Hematopoietic multipotent progenitor cell treated with erythropoietin and hydrocortisone succinate and interleukin-3 and kit ligand, for 17 days (in vitro differentiated cells): ENCODE results near the gene FYN.
"Not testable (repeated sequence)": the region's sequence is repeated elsewhere in the genome, so short reads cannot be mapped to it uniquely, and the experiment has no call there.

Source experiments
- DNase-seq: peaks from one replicate; pipeline ENCODE4 v3.0.0-alpha.2; 2015; ENCODE audit warnings: low spot score

FYN gene

DNA sequence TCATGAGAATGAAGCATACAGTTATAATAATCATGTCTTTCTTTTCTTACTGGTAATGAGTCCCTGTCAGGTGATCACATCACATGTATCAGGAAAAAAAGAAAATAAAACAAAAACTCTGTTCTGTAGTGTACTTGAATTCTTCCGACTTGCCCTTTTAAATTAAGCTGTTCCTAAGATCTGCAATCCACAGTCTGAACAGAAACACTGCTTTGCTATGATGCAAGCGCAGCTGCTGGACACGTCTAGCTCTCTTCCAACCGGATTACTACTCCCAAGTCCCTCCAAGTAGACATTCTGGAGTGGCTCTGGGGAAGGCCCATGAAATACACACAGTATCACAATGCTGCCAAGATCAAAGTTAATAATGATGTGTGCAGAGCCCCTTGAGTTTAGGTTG is 83.7 kb downstream of the FYN start:
- DNase-seq, result no peak

DNA sequence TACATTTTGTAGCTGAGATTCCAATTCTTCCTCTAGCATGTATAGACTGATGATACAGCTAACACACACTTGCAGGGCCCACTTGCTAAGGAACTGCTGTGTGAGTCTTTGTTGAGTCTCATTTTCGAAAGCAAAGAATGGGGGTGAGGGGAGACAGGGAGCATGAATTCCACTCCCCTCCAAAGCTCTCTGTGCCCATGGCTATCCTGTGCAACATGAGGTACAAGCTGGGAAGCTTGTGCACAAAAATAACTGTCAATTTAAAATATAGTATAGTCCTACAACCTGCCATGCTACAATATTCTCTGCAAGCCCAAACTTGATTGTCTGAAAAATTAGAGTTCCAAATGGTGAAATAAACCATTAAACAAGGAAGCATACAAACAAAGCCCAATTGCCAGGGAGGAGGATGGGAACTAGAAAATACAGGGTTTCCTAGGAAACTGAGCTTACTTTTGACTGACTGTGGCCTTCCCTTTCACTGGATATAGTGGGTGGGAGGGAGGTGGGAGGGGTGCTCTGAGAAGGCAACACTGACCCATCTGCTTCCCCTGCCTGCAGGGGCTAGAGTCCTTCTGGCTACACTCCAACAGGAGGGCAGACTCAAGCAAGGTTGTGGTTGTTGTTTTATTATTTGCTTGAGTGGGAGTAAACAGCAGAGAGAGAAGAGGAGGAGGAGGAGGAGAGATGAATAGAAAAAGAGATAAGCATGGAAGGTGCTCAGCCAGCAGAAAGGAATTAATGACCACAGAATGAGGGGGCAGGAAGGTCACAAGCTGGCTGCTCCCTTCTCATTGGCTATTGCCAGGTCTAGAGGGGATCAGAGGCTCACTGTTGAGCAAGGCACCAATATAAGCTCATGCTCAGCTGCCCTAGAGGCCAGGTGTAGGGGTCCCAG is 84.6 kb downstream of the FYN start:
- DNase-seq, result no peak

DNA sequence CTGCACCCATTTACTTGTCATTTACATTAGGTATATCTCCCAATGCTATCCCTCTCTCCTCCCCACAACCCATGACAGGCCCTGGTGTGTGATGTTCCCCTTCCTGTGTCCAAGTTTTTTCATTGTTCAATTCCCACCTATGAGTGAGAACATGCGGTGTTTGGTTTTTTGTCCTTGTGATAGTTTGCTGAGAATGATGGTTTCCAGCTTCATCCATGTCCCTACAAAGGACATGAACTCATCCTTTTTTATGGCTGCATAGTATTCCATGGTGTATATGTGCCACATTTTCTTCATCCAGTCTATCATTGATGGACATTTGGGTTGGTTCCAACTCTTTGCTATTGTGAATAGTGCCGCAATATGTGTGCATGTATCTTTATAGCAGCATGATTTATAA is 87.1 kb downstream of the FYN start:
- DNase-seq, result not testable (repeated sequence)

DNA sequence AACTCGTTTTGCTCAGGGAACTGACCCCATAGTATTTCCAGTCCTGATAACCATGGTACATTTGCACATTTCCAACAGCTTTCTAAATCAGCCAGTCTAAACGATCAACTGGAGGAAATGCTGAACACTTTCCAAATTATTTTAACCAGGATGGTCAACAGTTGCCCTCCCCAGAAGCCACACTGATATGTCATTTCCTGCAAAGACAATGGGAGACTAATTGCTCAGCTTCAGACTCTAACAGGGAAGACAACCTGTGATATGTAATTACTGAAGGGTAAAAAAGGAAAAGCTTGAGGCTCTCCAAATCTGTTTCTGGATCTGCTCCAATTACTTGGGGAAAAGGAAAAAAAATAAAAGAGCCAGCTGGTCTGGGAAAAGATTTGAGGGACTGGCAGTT is 88.8 kb downstream of the FYN start:
- DNase-seq, result no peak

DNA sequence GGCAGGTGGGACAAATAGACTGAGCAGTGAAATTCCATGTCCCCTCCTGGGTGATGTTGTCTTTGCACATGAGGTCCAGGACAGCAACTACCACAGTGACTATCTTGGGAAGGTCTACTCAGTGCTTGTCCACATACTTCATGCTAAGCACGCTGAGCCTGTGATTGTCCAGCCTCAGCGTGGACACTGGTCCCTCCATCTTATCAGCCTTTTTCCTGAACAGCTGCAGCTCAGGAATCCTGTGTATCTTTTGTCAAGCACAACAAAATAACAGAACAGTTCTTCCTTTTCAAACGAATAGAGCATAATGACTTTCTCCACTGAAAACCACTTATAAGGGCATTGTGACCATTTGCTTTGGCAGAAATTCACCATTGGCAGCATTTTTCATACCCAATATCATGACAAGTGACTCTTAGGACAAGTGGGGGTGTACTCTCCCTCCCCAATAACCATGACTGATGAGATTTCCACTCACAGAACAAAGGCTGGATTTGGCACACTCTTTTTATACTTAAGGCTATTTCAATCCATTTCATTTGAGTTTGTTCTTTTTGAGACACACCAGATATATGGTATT is 90.3 kb downstream of the FYN start:
- DNase-seq, result no peak

DNA sequence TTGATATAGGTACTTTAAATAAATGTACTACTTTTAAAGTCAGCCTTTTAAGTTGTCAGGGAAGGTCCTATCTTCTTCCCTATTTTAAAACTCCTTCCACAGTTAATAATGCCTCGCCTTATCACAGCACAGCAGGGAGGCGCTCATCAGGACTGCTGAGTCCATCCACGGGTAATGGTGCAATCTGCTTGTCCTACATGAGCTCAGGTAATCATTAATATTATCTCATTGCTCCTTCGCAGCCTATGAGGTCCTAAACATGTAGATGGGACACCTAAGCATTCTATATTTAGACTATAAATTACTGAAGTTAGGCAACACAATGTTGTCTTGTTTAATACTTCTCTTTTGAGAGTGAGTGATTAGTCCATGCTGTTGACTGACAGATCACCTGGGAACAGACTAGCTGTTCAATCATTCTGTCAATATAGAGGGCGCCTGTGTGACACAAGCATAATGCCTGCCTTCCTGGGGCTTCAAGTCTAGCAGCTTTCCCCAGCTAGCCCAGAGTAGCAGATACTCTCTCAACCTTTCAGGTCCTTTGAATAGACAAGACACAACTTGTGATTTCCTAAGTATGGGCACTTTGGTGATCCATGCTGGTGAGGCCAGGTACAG is 91.0 kb downstream of the FYN start:
- no peak for DNase-seq

DNA sequence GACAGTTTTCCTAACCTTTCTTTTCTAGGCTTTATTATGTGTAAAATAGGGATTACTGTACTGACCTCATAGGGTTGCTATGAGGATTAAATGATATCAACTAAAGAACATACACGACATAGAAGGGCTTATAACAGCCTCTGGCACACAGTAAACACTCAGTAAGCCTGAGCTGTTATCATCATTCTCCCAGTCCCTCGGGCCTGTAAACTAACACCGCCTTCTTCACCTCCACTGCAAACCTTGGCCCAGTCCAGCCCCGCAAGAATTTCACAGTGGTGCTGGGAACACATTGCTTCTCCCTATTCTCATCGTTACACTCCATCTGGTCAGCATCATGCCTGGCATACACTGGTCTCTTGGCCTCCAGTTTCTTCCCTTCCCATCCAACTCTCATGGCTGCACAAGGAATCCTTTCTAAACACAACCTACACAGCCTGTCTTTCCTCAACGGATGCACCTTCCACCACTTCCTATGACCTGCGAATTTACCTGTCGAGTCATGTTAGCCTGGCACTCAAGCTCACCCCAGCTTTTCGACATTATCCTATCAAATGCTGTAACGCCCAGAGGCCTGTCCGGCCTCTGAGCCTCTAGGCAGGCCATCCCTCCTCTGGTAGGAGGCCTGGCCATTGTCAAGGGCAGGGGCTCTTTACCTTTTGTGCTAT is 92.1 kb downstream of the FYN start:
- DNase-seq, result peak; percentile 34

DNA sequence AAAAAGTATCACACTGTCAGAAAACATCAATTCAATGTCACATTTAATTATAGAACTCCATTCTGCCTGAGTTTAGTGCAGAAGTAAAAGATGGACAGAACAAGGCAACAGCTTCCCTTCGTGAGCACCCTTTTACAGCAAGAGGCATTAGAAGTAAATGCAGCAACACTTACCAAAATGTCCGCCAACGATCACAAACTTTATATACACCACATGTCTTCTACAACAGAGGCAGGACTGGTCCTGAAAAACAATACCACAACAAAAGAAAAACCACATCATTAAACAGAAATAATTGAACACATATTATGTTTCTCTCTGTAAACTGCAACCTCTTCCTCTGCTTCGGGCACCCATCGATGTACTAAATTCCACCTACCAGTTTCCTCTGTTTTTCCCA is 92.9 kb downstream of the FYN start:
- DNase-seq, result no peak

DNA sequence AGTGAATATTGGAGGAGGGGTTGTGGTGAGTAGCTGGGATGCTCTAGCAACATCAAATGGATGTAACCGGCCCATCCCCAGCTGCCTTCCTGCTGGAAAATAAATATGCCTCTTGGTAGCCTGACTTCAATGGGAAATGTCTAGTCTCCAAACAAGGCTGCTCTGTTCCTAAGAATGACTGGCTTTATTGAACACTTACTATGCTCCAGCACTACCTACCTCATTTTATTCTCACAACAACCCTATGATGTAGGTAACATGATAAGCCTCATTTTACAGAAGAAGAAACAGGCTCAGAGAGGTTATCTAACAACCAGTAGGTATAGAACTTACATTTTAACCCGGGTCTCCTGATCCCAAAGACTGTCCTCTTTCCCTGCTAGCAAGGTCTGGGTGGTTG is 93.6 kb downstream of the FYN start:
- no peak for DNase-seq

DNA sequence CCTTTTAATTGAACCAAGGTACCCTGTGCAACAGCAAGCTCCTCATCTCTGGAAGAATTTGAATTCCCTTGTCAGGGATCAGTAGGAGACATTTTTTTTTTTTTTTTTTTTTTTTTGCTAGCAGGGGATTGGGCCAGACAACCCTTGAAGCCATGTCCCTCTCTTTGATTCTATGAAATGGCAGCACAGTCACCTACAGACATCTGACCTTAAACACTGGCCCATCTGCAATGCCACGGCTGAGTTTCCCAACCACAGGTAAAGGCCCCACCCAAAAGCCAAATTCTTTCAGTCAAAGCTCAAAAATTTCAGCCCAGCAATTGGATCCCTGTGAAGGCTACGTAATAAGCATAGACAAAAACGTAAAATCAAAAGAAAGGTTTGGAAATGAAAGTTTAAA is 94.2 kb downstream of the FYN start:
- no peak for DNase-seq

DNA sequence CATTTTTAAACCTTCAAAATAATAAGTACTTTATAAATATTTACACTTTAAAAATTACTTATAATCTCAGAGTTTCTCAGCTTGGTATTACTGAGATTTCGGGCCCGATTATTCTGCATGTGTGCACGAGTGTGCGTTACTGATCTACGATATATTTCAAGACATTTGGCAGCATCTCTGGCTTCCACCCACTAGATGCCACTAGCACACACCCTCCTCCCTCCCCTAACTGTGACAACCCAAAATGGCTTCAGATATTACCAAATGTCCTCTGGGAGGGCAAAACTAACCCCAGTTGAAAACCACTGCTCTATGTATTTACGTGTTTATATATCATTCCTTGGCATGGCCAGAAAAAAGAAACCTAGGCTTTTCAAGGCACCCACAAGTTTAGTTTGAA is 95.9 kb downstream of the FYN start:
- peak; percentile 16 for DNase-seq

DNA sequence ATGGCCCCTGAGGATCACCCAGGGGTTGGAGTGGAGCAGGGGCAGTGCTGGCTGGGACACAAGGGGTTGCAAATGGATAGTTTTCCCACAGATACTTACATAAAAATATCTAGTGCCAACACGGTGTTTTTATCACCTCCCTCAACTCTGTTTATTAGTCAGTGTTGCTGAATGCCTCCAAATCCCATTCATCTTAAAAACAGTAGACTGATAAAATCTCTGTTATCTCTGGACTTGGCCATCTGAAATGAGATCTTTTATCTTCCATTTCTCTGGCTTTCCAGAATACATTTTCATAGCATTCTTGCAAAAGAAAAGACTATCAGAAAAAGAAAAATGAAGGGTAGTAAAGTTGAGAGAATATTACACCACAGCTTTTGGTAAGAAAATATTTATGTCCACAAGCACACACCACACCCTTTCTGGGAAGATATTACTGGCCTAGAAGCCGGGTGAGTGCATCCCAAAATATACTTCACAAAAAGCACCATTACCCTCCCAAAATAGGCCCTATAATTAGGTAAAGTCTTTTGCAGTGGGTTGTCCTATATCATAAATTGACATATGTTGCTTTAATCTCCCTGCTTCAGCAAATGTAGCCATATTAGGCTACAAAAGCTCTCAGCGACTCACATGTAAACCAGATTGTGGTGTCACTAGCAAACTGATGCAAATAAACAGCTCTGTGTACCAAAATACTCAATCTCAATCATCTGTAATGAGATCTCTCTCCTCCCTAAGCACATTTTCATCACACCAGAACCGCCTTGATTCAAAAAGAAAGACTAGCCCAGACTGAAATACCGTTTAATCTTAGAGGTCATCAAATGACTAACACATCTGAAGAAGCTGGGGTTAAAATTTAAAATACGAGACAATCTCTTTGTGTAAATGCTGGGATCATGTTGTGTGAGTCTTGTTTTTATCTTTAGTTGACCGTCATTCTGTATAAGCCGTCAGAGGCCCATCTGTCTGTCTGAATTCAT is 96.7 kb downstream of the FYN start:
- no peak for DNase-seq

DNA sequence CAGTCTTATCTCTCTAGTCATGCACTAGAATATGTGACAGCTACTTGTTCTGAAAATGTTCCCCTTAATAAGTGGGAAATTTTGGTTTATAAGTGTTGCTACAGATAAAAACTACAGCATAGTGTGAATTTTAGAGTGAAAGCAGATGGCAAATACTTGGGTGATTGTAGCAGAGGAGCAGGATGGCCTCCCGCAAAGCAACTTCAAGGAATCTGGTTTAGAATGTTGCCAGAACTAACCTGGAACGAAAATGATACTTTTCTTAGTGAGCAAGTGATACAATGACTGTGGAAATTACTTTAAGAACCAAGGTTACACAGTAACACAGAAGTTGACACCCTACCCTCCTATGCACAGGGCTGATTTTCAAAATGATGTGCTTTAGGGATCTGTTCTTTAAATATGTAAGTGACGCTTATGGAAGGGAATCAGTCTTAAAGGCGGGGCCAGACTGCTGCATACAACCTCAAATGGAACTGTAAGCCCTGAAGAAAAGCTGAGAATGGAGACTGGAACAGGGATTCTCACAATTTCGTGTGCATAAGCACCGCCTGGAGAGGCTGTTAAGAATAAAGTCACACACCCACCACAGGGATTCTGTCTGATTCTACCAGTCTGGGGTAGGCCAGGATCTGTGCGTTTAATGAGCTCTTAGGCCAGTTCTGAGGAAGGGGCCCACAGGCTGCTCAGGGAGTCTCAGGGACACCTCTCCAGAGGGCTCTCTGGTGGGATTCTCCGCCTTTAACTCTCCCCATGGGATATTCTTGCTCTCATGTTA is 97.9 kb downstream of the FYN start:
- DNase-seq, result no peak

DNA sequence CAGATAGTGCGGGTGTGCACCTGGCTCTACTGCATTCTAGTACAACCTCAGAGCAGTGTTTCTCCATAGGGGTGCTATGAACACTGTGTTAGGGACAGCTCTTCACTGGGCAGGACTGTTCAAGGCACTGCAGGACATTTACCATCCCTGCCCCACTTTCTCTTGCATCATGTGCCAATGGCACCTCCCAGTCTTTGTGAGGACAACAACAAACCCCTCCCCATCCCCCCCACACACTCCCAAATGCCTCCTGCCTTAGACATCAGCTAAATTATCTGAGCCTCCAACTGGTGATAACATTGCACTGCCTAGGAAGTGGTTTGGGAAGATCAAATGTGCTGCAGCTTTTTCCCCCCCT is 98.9 kb downstream of the FYN start:
- DNase-seq, result no peak

DNA sequence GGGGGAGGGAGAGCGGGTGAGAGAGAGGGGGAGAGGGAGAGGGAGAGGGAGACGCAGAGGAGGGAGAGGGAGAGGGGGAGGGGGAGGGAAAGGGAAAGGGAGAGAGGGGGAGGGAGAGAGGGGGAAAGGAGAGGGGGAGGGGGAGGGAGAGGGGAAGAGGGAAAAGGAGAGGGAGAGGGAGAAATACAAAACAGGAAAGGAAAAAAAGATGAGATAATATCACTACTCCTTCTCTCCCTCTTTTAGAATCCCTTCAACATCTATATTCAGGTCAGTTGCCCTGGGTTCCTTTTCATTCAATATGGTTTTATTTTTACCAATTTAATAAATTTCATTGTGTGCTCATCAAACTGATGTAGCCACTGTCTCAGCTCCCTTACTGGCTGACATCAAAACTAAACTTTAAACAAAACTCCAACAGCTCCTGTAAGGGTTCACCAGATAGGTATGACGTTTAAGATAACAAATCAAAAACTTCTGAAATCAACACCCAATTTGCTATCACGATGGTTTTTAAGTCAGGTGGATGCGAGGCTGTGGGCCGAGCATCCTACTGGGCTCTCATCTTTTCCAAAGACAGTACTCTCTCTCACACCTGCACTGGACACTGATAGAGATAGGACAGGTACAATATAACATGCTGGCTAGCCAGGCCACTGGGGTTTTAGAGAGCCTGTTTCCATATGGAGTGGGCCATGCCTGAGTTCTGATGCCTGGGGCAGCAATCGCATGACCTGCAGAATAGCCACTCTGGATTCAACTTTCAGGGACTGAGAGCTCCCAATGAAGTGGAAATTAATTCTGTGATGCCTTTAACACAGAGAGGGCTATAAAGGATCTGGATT is 99.5 kb downstream of the FYN start:
- DNase-seq, result no peak

DNA sequence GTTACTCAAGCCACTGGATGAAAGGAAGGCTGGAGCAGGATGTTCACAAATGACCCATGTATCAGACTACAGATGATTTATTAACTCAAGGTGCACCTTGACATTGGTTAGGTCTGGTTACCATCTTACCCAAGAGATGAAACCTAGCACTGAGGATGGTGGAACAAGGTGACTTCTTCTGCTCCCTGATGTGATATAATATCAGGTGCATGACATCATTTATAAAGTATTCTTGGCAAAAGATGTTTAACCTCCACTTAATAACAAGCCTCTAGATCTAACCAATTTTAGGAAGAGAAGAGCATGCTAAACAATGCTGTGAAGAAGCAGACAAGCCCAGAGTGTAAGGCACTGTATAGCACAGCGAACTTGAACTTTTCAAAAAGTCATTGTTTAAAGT is 100.9 kb downstream of the FYN start:
- DNase-seq, result no peak

DNA sequence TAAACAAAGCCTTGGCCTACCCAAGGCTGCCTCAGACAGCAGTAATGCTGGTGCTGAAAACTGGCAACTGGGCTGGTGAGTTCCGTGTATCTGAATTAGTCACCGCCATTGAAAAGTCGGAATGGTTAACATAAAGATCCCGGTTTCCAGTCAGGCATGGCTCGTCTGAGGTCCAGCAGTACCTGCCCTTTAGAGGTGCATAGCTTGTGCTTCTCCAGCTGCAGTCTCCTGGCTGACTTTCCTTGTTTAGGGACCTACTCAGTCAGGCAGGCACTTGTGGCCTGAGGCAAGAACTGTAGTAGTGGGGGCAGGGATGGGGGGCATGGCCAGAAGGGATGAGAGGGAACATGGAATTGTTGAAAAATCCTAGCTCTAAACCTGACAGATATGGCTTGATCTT is 101.6 kb downstream of the FYN start:
- no peak for DNase-seq

DNA sequence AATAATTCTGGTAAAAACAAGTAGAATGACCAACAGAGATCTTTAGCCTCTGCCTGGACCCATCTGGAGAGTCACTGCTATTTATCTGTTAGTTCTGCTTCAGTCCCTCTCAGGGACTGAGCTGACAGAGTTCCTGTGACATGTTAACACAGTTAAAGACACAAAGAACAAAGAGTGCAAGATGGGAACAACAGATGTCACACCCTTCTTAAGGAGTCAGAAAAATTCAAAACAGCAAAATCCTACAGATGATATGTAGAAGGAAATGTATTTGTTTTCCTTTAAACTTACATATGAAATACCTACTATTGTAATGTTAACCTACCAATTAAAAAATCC is 102.2 kb downstream of the FYN start:
- DNase-seq, result no peak

DNA sequence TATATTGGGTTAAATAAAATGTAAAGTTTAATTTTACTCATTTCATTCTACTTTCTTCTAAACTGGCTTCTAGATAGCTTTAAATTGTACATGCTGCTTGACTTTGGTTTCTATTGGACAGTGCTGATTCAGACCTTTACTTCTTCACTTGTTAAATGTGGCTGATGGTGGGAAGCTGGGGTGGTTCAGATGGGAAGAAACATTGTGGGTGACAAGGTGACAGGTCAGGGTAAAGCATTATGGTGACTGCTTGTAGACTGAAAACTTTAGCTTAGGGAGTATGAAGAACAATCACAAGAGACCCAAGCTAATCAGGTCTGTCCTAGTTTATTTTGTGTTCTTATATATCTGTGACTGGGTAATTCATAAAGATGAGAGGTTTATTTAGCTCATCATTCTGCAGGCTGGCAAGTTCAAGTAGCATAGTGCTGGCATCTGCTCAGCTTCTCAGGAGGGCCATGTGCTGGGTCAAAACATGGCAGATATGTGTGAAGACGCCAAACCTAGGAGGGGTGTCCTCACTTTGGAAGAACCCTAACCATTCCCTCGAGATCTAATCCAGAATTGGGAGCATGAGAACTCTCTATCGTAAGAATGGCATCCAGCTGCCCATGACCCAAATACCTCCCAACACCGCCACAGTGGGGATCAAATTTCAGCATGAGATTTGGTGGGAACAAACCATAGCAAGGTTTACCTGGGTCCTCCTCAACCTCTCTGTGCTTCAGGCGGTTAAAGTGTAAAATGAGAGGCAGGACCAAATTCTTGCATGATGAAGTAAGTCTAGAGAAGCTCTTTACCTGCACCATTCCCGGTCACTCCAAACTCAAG is 102.8 kb downstream of the FYN start:
- no peak for DNase-seq
